ACC112 (cell line): ENCODE data around the gene SLC18A2.
"Not testable (repeated sequence)": the region's sequence is repeated elsewhere in the genome, so short reads cannot be mapped to it uniquely, and the experiment has no call there.

Source experiments
- H2AFZ ChIP-seq: fragments of 200-600 bp; sonication (generic); one replicate; pipeline ENCODE4 v1.6.0; 2017; ENCODE audit warnings: antibody characterized with exemption, low read length; ENCODE audit not compliant: unreplicated experiment
- H3K27ac ChIP-seq: fragments of 200-600 bp; sonication (generic); 2 replicates; pipeline ENCODE4 v1.5.1; 2014; ENCODE audit warnings: low read depth, mild to moderate bottlenecking, antibody characterized with exemption, low read length, moderate library complexity
- H3K27me3 ChIP-seq: fragments of 200-600 bp; sonication (generic); 2 replicates; pipeline ENCODE4 v1.6.1; 2014; ENCODE audit warnings: mild to moderate bottlenecking, antibody characterized with exemption, low read length, moderate library complexity, mixed read lengths; ENCODE audit not compliant: insufficient read depth
- H3K36me3 ChIP-seq: fragments of 200-600 bp; sonication (generic); 2 replicates; pipeline ENCODE4 v1.6.1; 2016; ENCODE audit warnings: mild to moderate bottlenecking, antibody characterized with exemption, low read length, moderate library complexity, mixed read lengths; ENCODE audit not compliant: insufficient read depth
- H3K4me1 ChIP-seq: fragments of 200-600 bp; sonication (generic); one replicate; pipeline ENCODE4 v1.6.1; 2016; ENCODE audit warnings: low read length, mixed read lengths; ENCODE audit not compliant: insufficient read depth, unreplicated experiment, control insufficient read depth
- H3K4me3 ChIP-seq: fragments of 200-600 bp; sonication (generic); 2 replicates; pipeline ENCODE4 v1.5.1; 2014; ENCODE audit warnings: mild to moderate bottlenecking, low read depth, low read length
- H3K79me2 ChIP-seq: fragments of 200-600 bp; sonication (generic); one replicate; pipeline ENCODE4 v1.6.0; 2016; ENCODE audit warnings: low read length; ENCODE audit not compliant: control insufficient read depth, unreplicated experiment, insufficient read depth

SLC18A2 gene

GRCh38 chr10:117217196-117217761 is 23.6 kb upstream of the SLC18A2 start:
- peak overlapping the region; percentile 26 for H2AFZ ChIP-seq
- no peaks in the 10 kb centered on the region for H3K79me2 ChIP-seq
- peaks cover 81% of the 10 kb centered on the region for H3K27me3 ChIP-seq
- H3K27ac ChIP-seq = no peak overlapping the region
- no peaks in the 10 kb centered on the region for H3K4me1 ChIP-seq
- peak overlapping the region; percentile 69 for H3K4me3 ChIP-seq
- no peaks in the 10 kb centered on the region for H3K36me3 ChIP-seq

- H3K27me3 ChIP-seq = peaks cover 77% of the 10 kb centered on the region
These were observed 22.3 kb upstream of the SLC18A2 start for GRCh38 chr10:117218654-117219053.

GRCh38 chr10:117221156-117221711 is 19.7 kb upstream of the SLC18A2 start:
- H3K4me3 ChIP-seq = no peak overlapping the region
- no peaks in the 10 kb centered on the region for H3K79me2 ChIP-seq
- no peak overlapping the region for H2AFZ ChIP-seq
- H3K27ac ChIP-seq = no peak overlapping the region
- H3K4me1 ChIP-seq = no peaks in the 10 kb centered on the region
- no peaks in the 10 kb centered on the region for H3K36me3 ChIP-seq
- H3K27me3 ChIP-seq = peaks cover 72% of the 10 kb centered on the region

More at GRCh38 chr10:117218654-117219053, 22.3 kb upstream of the SLC18A2 start:
- H3K27ac ChIP-seq = no peak overlapping the region
- H3K4me3 ChIP-seq = no peak overlapping the region
- no peaks in the 10 kb centered on the region for H3K4me1 ChIP-seq
- no peaks in the 10 kb centered on the region for H3K36me3 ChIP-seq
- H2AFZ ChIP-seq = no peak overlapping the region
- H3K79me2 ChIP-seq = no peaks in the 10 kb centered on the region

GRCh38 chr10:117222552-117222951 is 18.4 kb upstream of the SLC18A2 start:
- Histone ChIP-seq H3K27me3 (peaks cover 73% of the 10 kb centered on the region), H2AFZ (no peak overlapping the region), H3K4me3 (no peak overlapping the region), H3K4me1 (no peaks in the 10 kb centered on the region), H3K27ac (no peak overlapping the region), H3K36me3 (no peaks in the 10 kb centered on the region), H3K79me2 (no peaks in the 10 kb centered on the region)

- no peak overlapping the region for H3K4me3 ChIP-seq
- no peaks in the 10 kb centered on the region for H3K4me1 ChIP-seq
- H3K79me2 ChIP-seq = no peaks in the 10 kb centered on the region
- peaks cover 73% of the 10 kb centered on the region for H3K27me3 ChIP-seq
- H3K36me3 ChIP-seq = no peaks in the 10 kb centered on the region
- no peak overlapping the region for H3K27ac ChIP-seq
- H2AFZ ChIP-seq = no peak overlapping the region
These were observed 17.8 kb upstream of the SLC18A2 start for GRCh38 chr10:117222976-117223692.

- Histone ChIP-seq H3K27me3 (peaks cover 71% of the 10 kb centered on the region), H3K4me1 (no peaks in the 10 kb centered on the region), H2AFZ (no peak overlapping the region), H3K4me3 (no peak overlapping the region), H3K27ac (no peak overlapping the region), H3K36me3 (no peaks in the 10 kb centered on the region), H3K79me2 (no peaks in the 10 kb centered on the region)
These were observed 17.1 kb upstream of the SLC18A2 start for GRCh38 chr10:117223693-117224430.

GRCh38 chr10:117224881-117225280 is 16.0 kb upstream of the SLC18A2 start:
- H3K4me3 ChIP-seq = no peak overlapping the region
- H3K27ac ChIP-seq = no peak overlapping the region
- H3K4me1 ChIP-seq = no peaks in the 10 kb centered on the region
- H3K27me3 ChIP-seq = peaks cover 79% of the 10 kb centered on the region
- H3K79me2 ChIP-seq = no peaks in the 10 kb centered on the region
- H2AFZ ChIP-seq = no peak overlapping the region
- no peaks in the 10 kb centered on the region for H3K36me3 ChIP-seq

GRCh38 chr10:117226813-117227451 is 14.0 kb upstream of the SLC18A2 start:
- H3K27me3 ChIP-seq = peaks cover 80% of the 10 kb centered on the region
- no peak overlapping the region for H2AFZ ChIP-seq
- H3K27ac ChIP-seq = no peak overlapping the region

GRCh38 chr10:117228210-117228609 is 12.7 kb upstream of the SLC18A2 start:
- H3K27ac ChIP-seq = no peak overlapping the region
- H3K36me3 ChIP-seq = no peaks in the 10 kb centered on the region
- H3K79me2 ChIP-seq = no peaks in the 10 kb centered on the region
- H2AFZ ChIP-seq = no peak overlapping the region
- peaks cover 83% of the 10 kb centered on the region for H3K27me3 ChIP-seq
- no peaks in the 10 kb centered on the region for H3K4me1 ChIP-seq
- H3K4me3 ChIP-seq = no peak overlapping the region

More at GRCh38 chr10:117226813-117227451, 14.0 kb upstream of the SLC18A2 start:
- Histone ChIP-seq H3K4me3 (no peak overlapping the region), H3K4me1 (no peaks in the 10 kb centered on the region), H3K79me2 (no peaks in the 10 kb centered on the region), H3K36me3 (no peaks in the 10 kb centered on the region)

GRCh38 chr10:117230107-117230506 is 10.8 kb upstream of the SLC18A2 start:
- H3K4me3 ChIP-seq, H3K4me1 ChIP-seq, H2AFZ ChIP-seq, H3K27ac ChIP-seq, H3K79me2 ChIP-seq, H3K36me3 ChIP-seq: not testable (repeated sequence)
- H3K27me3 ChIP-seq = peaks cover 92% of the 10 kb centered on the region
